ENCODE results near the gene DIPK1B.

The DIPK1B gene

GRCh38 chr9:136720251-136720897, 8.0 kb downstream of the DIPK1B start:
- no peak for DNase-seq

GRCh38 chr9:136720898-136721338, 8.5 kb downstream of the DIPK1B start:
- no peak for DNase-seq

- no peak for DNase-seq
Measured at GRCh38 chr9:136721339-136722092, 9.1 kb downstream of the DIPK1B start.

- no peak for DNase-seq
Measured at GRCh38 chr9:136722093-136722968, 10.0 kb downstream of the DIPK1B start.

- no peak for DNase-seq
Measured at GRCh38 chr9:136722969-136723356, 10.6 kb downstream of the DIPK1B start.

GRCh38 chr9:136723362-136723976, 11.1 kb downstream of the DIPK1B start:
- DNase-seq: no peak

- no peak for DNase-seq
Measured at GRCh38 chr9:136723989-136724388, 11.6 kb downstream of the DIPK1B start.

- no peak for DNase-seq
Measured at GRCh38 chr9:136724772-136725171, 12.4 kb downstream of the DIPK1B start.

GRCh38 chr9:136725612-136726011, 13.2 kb downstream of the DIPK1B start:
- no peak for DNase-seq

- DNase-seq: no peak
Measured at GRCh38 chr9:136726118-136726517, 13.7 kb downstream of the DIPK1B start.

GRCh38 chr9:136726631-136727191, 14.3 kb downstream of the DIPK1B start:
- peak; percentile 38 for DNase-seq

- peak; percentile 86 for DNase-seq
Measured at GRCh38 chr9:136728080-136728547, 15.7 kb downstream of the DIPK1B start.

GRCh38 chr9:136728548-136729123, 16.3 kb downstream of the DIPK1B start:
- DNase-seq: no peak

GRCh38 chr9:136729144-136729543, 16.8 kb downstream of the DIPK1B start:
- no peak for DNase-seq

GRCh38 chr9:136729926-136730325, 17.6 kb downstream of the DIPK1B start:
- DNase-seq: no peak

- DNase-seq: no peak
Measured at GRCh38 chr9:136732444-136733178, 20.2 kb downstream of the DIPK1B start.

GRCh38 chr9:136733611-136734010, 21.2 kb downstream of the DIPK1B start:
- DNase-seq: no peak

GRCh38 chr9:136734837-136735496, 22.6 kb downstream of the DIPK1B start:
- no peak for DNase-seq

- DNase-seq: no peak
Measured at GRCh38 chr9:136735812-136736480, 23.6 kb downstream of the DIPK1B start.

GRCh38 chr9:136738960-136739359, 26.6 kb downstream of the DIPK1B start:
- no peak for DNase-seq
